22Rv1 (cell line): Measurements from ENCODE around the gene NUTF2.

Experiments used
- ZFX ChIP-seq: fragments of 450-650 bp; IDR thresholded peaks from 2 replicates; pipeline ENCODE4 v1.6.1; 2017; ENCODE audit warnings: antibody characterized with exemption, borderline replicate concordance
- TF ChIP-seq, protein P1 (sequence below): fragments of 450-650 bp; IDR thresholded peaks from 2 replicates; pipeline ENCODE4 v1.5.1; 2017; ENCODE audit warnings: mild to moderate bottlenecking

DNA sequence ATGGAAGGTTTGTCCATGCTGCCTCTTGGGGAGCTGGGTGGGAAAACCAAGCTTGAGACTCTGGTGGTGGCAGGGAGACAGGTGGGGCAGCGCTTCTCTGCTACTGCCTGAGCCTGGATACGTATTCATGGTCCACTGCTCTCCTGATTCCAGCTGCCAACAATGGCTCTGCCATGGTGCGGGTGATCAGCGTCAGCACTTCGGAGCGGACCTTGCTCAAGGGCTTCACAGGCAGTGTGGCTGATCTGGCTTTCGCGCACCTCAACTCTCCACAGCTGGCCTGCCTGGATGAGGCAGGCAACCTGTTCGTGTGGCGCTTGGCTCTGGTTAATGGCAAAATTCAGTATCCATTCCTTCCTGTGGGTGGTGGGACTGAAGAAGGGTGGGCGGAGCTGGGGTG is 30.3 kb downstream of the NUTF2 start:
- TF ChIP-seq, protein P1, sequence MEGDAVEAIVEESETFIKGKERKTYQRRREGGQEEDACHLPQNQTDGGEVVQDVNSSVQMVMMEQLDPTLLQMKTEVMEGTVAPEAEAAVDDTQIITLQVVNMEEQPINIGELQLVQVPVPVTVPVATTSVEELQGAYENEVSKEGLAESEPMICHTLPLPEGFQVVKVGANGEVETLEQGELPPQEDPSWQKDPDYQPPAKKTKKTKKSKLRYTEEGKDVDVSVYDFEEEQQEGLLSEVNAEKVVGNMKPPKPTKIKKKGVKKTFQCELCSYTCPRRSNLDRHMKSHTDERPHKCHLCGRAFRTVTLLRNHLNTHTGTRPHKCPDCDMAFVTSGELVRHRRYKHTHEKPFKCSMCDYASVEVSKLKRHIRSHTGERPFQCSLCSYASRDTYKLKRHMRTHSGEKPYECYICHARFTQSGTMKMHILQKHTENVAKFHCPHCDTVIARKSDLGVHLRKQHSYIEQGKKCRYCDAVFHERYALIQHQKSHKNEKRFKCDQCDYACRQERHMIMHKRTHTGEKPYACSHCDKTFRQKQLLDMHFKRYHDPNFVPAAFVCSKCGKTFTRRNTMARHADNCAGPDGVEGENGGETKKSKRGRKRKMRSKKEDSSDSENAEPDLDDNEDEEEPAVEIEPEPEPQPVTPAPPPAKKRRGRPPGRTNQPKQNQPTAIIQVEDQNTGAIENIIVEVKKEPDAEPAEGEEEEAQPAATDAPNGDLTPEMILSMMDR: no peak
- TF ChIP-seq ZFX: no peak
